Brain microvascular endothelial cell (primary cell): Measurements from ENCODE around the gene CELF5.

Source experiments
- DNase-seq: peaks from one replicate; pipeline ENCODE4 v3.0.0-alpha.2; 2020
- H3K27ac ChIP-seq: fragments of 250-450 bp; sonication (Bioruptor Pico); 2 replicates; pipeline ENCODE4 v1.5.1; 2020; ENCODE audit warnings: mild to moderate bottlenecking, moderate library complexity
- H3K27me3 ChIP-seq: fragments of 250-450 bp; sonication (Bioruptor Pico); replicated peaks from 2 replicates; pipeline ENCODE4 v1.5.1; 2020; ENCODE audit warnings: mild to moderate bottlenecking
- H3K36me3 ChIP-seq: fragments of 250-450 bp; sonication (Bioruptor Pico); replicated peaks from 2 replicates; pipeline ENCODE4 v1.5.1; 2020; ENCODE audit warnings: mild to moderate bottlenecking
- H3K4me3 ChIP-seq: 2 replicates; pipeline ENCODE4 v1.5.1; 2011; ENCODE audit warnings: low read depth, mild to moderate bottlenecking, control low read depth, low read length, moderate library complexity
- in situ Hi-C: cut with HindIII; loops from 2 replicates; pipeline ENCODE4 v1.10.0; 2017; ENCODE audit warnings: low sequenced_read_pairs, low pct_ligation_motif_present
- TF ChIP-seq, protein P1 (sequence below): IDR thresholded peaks from 2 replicates; pipeline ENCODE4 v1.5.1; 2011; ENCODE audit warnings: low read depth, mild to moderate bottlenecking, moderate library complexity, low read length, control low read depth, inconsistent platforms; ENCODE audit errors: missing control alignments

Gene CELF5

GRCh38 chr19:3224346-3225168, at the start of gene CELF5:
Gene CELF5 (plus strand): TSS chr19:3224661. CDS start chr19:3224740, 79 bp downstream.
- H3K27me3 ChIP-seq = peaks cover 32% of the 10 kb centered on the region
- in situ Hi-C loops = no loop called here
- H3K36me3 ChIP-seq = no peaks in the 10 kb centered on the region
- TF ChIP-seq, protein P1, sequence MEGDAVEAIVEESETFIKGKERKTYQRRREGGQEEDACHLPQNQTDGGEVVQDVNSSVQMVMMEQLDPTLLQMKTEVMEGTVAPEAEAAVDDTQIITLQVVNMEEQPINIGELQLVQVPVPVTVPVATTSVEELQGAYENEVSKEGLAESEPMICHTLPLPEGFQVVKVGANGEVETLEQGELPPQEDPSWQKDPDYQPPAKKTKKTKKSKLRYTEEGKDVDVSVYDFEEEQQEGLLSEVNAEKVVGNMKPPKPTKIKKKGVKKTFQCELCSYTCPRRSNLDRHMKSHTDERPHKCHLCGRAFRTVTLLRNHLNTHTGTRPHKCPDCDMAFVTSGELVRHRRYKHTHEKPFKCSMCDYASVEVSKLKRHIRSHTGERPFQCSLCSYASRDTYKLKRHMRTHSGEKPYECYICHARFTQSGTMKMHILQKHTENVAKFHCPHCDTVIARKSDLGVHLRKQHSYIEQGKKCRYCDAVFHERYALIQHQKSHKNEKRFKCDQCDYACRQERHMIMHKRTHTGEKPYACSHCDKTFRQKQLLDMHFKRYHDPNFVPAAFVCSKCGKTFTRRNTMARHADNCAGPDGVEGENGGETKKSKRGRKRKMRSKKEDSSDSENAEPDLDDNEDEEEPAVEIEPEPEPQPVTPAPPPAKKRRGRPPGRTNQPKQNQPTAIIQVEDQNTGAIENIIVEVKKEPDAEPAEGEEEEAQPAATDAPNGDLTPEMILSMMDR = peak; percentile 24
- no peak within 1 kb of the TSS for H3K27ac ChIP-seq
- H3K4me3 ChIP-seq = no peak within 1 kb of the TSS
- DNase-seq = no peak

DNA sequence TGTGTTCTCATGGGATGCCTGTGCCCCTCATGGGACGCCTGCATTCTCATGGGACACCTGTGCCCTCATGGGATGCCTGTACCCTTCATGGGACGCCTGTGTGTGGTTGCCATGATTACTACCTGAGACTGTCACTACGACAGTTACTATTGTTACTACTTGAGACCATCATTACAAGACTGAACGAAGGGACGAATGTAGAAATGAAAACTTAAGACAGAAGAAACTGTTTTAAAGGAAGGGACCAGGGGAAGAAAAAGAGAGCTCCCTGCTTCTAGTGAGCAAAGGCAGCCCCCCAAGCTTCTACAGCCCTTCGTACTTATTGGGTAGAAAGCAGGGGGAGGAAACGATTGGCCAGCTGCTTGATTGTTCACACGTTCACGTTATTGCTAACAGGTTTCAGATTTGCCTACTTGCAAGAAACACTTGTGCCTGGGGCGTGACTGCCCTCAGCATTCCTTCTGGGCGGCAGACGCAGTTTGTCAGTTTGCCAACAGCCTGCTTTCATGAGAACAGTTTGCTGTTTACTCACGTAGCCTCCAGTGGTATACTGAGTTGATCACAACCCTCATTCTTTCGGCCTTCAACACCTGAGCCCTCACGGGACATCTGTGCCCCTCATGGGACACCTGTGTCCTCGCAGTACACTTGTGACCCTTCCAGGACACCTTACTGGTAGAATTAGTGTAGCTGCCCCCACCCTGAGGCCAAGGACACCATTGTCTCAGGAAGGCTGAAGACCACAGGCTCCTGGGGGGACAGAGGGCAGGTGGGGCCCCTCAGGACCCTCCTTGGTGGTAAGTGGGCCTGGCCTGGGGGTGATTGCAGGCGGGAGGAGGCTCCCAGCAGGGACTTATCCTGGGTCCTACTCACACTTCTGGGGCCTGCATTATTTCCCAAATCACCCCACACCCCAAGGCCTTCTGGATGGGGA, 48.4 kb upstream of the CELF5 start:
- no peak for DNase-seq
- TF ChIP-seq, protein P1 = no peak
- Histone ChIP-seq H3K4me3 (no peak overlapping the region), H3K27me3 (no peaks in the 10 kb centered on the region), H3K27ac (no peak overlapping the region), H3K36me3 (no peaks in the 10 kb centered on the region)
- in situ Hi-C loops = no loop called here

- DNase-seq = no peak
- Histone ChIP-seq H3K27me3 (no peaks in the 10 kb centered on the region), H3K4me3 (no peak overlapping the region), H3K27ac (no peak overlapping the region), H3K36me3 (no peaks in the 10 kb centered on the region)
- in situ Hi-C loops = no loop called here
- TF ChIP-seq, protein P1 = no peak
Measured at GRCh38 chr19:3176715-3177501, 47.6 kb upstream of the CELF5 start.

- H3K27ac ChIP-seq = no peak within 1 kb of the TSS
Measured at GRCh38 chr19:3178377-3178972, 46.0 kb upstream of the CELF5 start, which contains the start of gene S1PR4. Gene S1PR4 (plus strand): TSS chr19:3178769. CDS start chr19:3178793, 24 bp downstream.

More at GRCh38 chr19:3178377-3178972, 46.0 kb upstream of the CELF5 start, which contains the start of gene S1PR4:
- no peak for DNase-seq
- Histone ChIP-seq H3K27me3 (no peaks in the 10 kb centered on the region), H3K36me3 (no peaks in the 10 kb centered on the region), H3K4me3 (no peak within 1 kb of the TSS)
- in situ Hi-C loops = no loop called here
- TF ChIP-seq, protein P1 = no peak
